Dermis blood vessel endothelial cell (primary cell): ENCODE data around the gene DHX40. TPM values are rescaled to one million over a fixed set of nuclear protein-coding genes. Genes with fewer than 3 reads are reported as not detected.
"Not testable (repeated sequence)": the region's sequence is repeated elsewhere in the genome, so short reads cannot be mapped to it uniquely, and the experiment has no call there.

ENCODE experiments used
- DNase-seq: peaks from one replicate; pipeline ENCODE4 v3.0.0; 2010
- total RNA-seq: library from RNA; depleted of rRNA; stranded (reverse); fragments of >200 nt; gene quantifications from 2 replicates; pipeline ENCODE4 v1.2.3, GENCODE V29; 2014

DHX40 gene, protein sequence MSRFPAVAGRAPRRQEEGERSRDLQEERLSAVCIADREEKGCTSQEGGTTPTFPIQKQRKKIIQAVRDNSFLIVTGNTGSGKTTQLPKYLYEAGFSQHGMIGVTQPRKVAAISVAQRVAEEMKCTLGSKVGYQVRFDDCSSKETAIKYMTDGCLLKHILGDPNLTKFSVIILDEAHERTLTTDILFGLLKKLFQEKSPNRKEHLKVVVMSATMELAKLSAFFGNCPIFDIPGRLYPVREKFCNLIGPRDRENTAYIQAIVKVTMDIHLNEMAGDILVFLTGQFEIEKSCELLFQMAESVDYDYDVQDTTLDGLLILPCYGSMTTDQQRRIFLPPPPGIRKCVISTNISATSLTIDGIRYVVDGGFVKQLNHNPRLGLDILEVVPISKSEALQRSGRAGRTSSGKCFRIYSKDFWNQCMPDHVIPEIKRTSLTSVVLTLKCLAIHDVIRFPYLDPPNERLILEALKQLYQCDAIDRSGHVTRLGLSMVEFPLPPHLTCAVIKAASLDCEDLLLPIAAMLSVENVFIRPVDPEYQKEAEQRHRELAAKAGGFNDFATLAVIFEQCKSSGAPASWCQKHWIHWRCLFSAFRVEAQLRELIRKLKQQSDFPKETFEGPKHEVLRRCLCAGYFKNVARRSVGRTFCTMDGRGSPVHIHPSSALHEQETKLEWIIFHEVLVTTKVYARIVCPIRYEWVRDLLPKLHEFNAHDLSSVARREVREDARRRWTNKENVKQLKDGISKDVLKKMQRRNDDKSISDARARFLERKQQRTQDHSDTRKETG
- 70.5 and 71.3 TPM in 2 replicates for total RNA-seq

DNA sequence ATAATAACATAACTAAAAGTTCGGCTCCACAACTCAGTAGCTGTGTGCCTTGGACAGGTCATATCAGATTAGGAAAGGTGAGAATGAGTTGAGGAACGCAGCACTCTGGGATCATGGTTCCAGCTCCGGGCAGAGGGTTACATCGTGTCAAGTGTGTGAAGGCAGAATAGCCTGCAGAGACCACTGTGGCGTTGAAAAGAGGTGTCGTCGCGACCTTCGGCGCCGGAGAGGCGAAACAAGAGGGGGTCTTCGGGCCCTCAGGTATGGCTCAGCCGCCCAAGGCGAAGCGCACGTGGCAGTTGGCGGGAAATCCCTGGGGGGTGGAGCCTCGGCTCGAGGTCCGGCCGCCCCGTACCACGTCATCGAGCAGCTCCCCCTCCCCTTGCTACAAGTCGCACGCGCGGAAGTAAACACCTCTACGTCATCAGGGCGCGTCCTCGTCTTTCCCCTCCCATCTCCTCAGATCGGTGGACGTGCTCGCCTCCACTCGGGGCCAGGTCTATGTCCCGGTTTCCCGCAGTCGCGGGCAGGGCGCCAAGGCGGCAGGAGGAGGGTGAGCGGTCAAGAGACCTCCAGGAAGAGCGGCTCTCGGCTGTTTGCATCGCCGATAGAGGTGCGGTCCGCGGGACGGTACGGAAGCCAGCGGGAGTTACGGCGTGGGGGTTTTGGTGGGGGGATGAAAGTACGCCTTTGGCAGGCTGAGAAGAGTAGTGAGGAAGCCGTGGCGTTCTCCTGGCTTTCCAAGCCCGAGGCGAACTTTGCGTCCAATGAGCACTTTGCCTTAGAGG lies at the start of gene DHX40:
Gene DHX40 (plus strand): TSS at position 440 of the 788 bp plus-strand sequence. CDS start 62 bp downstream, at position 502.
- peak; percentile 98 for DNase-seq

GRCh38 chr17:59516451-59516850 lies 49.0 kb upstream of the DHX40 start:
- DNase-seq = no peak

DNA sequence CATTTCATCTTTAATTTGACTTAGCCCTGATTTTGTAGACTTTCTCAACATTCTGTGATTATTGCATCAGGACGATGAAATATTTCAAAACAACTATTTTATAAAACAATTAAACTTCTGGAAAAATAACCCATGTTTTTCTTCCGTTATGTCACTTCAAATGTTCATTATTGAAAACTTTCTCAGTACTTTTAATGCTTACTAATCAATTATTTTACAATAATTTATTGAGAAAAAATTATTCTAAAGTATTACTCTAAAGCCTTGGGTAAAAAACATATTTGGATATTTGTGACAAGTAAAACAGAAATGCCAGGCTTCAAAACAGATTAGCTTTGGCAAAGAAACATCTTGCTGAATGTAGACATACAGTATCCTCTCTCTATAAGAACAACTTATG lies 46.3 kb upstream of the DHX40 start:
- no peak for DNase-seq

- DNase-seq = no peak
Measured at GRCh38 chr17:59520251-59520650, 45.2 kb upstream of the DHX40 start.

DNA sequence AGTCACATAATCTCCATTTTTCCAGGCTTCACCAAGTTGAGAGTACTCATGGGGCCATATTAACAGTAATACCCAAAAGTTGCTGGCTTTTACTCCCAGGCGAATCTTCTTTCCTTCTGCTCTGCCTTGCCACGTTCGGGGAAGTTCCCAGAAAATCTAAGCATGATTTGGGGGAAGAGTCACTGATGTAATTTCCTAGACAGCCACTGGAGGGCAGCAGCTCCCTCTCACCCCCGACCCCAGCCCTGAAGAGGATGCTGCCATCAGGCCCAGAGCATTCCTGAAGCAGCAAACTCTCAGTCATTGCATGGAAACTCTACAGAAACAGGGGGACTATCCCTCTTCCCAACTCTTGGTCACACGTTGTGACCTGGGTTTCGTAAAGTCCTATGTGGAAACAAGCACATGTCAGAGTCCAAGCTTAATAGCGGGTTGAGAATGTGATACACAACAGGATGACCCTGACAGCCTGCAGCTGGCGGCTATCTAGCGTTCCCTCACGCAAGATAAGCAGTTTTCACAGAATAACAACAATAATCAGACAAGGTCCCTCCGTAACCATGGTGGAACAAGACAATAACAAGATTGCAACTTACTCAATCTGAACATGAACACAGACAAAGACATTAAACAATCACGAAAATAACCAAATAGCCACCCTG lies 43.8 kb upstream of the DHX40 start:
- peak; percentile 74 for DNase-seq

- not testable (repeated sequence) for DNase-seq
Measured at GRCh38 chr17:59524930-59525329, 40.5 kb upstream of the DHX40 start.

GRCh38 chr17:59525668-59526067 lies 39.7 kb upstream of the DHX40 start:
- DNase-seq = no peak

- no peak for DNase-seq
Measured at GRCh38 chr17:59526451-59526850, 39.0 kb upstream of the DHX40 start.

GRCh38 chr17:59527325-59527917 lies 38.0 kb upstream of the DHX40 start:
- DNase-seq = no peak

GRCh38 chr17:59527931-59528330 lies 37.5 kb upstream of the DHX40 start:
- no peak for DNase-seq

DNA sequence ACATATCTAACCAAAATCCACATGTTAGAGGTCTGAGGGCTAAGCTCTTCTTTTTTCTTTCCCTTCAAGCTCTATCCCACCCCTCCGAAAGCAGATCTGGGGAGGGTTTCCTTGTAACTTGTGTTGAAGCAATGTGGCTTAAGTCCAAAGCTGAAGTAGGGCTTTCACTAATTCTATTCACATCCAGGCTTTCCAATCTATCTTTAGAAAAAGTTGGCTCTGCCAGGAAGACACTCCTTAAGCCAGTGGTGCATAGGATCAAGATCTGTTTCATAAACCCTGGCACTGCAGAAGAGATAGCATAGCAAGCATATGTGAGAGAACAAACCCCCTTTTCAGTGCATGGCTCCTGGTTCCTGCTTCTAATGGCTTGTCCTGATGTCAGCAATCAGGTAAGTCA lies 34.9 kb upstream of the DHX40 start:
- DNase-seq = no peak

DNA sequence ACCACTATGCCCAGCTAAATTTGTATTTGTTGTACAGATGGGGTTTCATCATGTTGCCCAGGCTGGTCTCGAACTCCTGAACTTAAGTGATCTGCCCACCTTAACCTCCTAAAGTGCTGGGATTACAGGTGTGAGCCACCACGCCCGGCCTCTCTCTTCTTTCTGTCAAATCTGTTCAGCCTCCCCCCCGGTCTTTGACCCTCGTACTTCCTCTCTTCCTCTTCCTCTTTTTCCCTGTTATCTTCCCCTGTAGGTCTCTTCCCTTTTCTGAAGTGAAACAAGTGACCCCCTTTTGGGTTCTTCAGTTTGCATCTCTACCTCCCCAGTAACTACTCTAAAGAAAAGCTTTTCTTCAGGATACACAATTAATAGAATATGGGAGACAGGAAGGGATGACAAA lies 31.7 kb upstream of the DHX40 start:
- no peak for DNase-seq

DNA sequence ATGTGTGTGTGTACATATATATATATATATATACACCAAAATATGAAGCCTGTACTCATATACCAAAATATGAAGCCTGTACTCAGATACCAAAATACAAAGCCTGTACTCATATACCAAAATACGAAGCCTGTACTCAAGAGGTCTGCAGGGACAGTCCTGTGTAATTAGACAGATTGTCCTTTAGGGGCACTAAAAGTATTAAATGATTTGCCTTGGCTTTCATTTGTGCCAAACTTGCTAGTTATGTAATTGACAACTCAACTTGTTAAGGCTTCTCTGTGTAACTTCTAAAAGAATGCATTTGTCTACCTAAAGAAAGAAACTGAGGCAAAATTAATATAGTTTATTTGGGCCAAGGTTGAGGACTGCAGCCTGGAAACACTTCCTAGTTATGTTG lies 30.8 kb upstream of the DHX40 start:
- DNase-seq = peak; percentile 21

- DNase-seq = no peak
Measured at GRCh38 chr17:59538195-59538909, 27.1 kb upstream of the DHX40 start.

- DNase-seq = no peak
Measured at GRCh38 chr17:59542960-59543635, 22.3 kb upstream of the DHX40 start.

DNA sequence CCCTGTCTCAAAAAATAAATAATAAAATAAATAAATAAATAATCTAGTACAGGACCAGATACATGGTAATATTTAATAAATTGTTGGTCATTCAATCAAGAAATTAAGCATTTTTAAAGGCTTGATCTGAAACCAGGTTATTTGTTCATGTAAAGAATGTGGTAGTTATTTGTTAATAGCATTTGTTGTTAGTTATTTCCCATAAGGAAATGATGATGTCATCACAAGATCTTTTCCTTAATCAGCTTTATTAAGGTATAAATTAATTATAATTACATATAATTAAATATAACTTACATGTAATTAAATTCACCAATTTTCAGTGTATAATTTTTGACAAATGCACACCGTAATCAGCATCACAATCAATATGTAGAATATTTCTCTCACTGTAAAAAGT lies 19.5 kb upstream of the DHX40 start:
- DNase-seq = no peak

- DNase-seq = peak; percentile 23
Measured at GRCh38 chr17:59547131-59547915, 18.1 kb upstream of the DHX40 start.

DNA sequence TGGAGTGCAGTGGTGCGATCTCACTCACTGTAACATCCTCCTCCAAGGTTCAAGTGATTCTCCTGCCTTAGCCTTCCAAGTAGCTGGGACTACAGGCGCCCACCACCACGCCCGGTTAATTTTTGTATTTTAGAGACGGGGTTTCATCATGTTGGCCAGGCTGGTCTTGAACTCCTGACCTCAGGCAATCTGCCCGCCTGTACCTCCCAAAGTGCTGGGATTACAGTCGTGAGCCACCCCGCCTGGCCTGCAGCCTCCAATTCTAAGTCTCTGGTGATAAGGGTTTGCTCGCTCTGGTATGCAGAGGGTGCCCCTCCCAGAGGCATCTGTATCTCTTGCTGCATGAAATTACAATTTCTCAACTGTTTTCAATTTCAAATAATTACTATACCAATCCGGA lies 16.4 kb upstream of the DHX40 start:
- not testable (repeated sequence) for DNase-seq

GRCh38 chr17:59550703-59551102 lies 14.7 kb upstream of the DHX40 start:
- DNase-seq = no peak

DNA sequence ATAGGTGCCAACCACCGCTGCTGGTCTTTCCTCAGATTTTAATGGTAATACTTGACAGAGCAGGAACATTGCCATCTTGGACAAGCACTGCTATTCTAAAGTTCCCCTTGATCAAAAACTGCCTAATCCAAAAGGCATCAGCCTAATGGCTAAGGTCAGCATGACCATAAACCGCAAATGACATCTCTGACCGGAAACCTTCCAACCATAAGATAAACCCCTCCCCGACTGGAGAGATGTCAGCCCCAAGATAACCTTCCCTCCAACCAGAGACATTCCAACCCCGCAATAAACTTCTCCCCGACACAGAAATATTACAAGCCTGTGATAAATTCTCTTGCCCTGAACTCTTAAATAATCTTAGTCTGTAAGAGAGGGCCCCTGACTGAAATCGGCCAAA lies 7.4 kb upstream of the DHX40 start:
- no peak for DNase-seq
